HG03196 (cell line): Measurements from ENCODE around the gene USB1.

Experiments used
- ATAC-seq: cut with Tn5 transposase; IDR thresholded peaks from one replicate; pipeline ENCODE4 v1.9.1; 2021; ENCODE audit not compliant: unreplicated experiment

USB1 gene

GRCh38 chr16:58016840-58017446, 15.7 kb downstream of the USB1 start:
- no peak for ATAC-seq

- no peak for ATAC-seq
Measured at GRCh38 chr16:58018803-58019202, 17.6 kb downstream of the USB1 start.

GRCh38 chr16:58019866-58020538, 18.8 kb downstream of the USB1 start:
- ATAC-seq = no peak

- ATAC-seq = no peak
Measured at GRCh38 chr16:58020628-58021521, 19.7 kb downstream of the USB1 start.

- no peak for ATAC-seq
Measured at GRCh38 chr16:58021661-58022551, 20.7 kb downstream of the USB1 start.

- no peak for ATAC-seq
Measured at GRCh38 chr16:58022601-58023371, 21.6 kb downstream of the USB1 start.

- ATAC-seq = no peak
Measured at GRCh38 chr16:58024486-58025350, 23.5 kb downstream of the USB1 start.

- ATAC-seq = no peak
Measured at GRCh38 chr16:58025351-58026138, 24.3 kb downstream of the USB1 start, which contains the start of gene MMP15. Gene MMP15, plus strand, starts transcription at chr16:58025754. Its CDS starts 597 bp downstream, at chr16:58026351.

- no peak for ATAC-seq
Measured at GRCh38 chr16:58026139-58026704, 25.0 kb downstream of the USB1 start.

GRCh38 chr16:58026705-58027160, 25.5 kb downstream of the USB1 start:
- ATAC-seq = no peak

- no peak for ATAC-seq
Measured at GRCh38 chr16:58027161-58027915, 26.1 kb downstream of the USB1 start.

- no peak for ATAC-seq
Measured at GRCh38 chr16:58027916-58028455, 26.8 kb downstream of the USB1 start.

- no peak for ATAC-seq
Measured at GRCh38 chr16:58028541-58029070, 27.4 kb downstream of the USB1 start.

- no peak for ATAC-seq
Measured at GRCh38 chr16:58029410-58029809, 28.2 kb downstream of the USB1 start.

- no peak for ATAC-seq
Measured at GRCh38 chr16:58030136-58030840, 29.1 kb downstream of the USB1 start.
